Suprapubic skin (tissue), 4 donors: ENCODE results near the gene MALAT1.

Source experiments
- POLR2A ChIP-seq, 2 donors: fragments of 450-650 bp; IDR thresholded peaks; one replicate each; pipeline ENCODE4 v1.6.1; 2017; ENCODE audit warnings: antibody characterized with exemption in 2 of 2, mild to moderate bottlenecking in 2 of 2, moderate library complexity in 2 of 2
- POLR2AphosphoS5 ChIP-seq, 3 donors: sonication (generic); formaldehyde crosslinking; IDR thresholded peaks; one replicate each; pipeline ENCODE4 v1.6.1; 2017; ENCODE audit warnings: antibody characterized with exemption in 3 of 3
- TF ChIP-seq, protein P1 (sequence below), 2 donors: fragments of 200-600 bp in 1 of 2; fragments of 450-650 bp in 1 of 2; sonication (generic) in 1 of 2; IDR thresholded peaks; one replicate each; pipeline ENCODE4 v1.5.1; 2016 to 2019; ENCODE audit warnings: antibody characterized with exemption in 2 of 2, mild to moderate bottlenecking in 1 of 2, moderate library complexity in 1 of 2

DNA sequence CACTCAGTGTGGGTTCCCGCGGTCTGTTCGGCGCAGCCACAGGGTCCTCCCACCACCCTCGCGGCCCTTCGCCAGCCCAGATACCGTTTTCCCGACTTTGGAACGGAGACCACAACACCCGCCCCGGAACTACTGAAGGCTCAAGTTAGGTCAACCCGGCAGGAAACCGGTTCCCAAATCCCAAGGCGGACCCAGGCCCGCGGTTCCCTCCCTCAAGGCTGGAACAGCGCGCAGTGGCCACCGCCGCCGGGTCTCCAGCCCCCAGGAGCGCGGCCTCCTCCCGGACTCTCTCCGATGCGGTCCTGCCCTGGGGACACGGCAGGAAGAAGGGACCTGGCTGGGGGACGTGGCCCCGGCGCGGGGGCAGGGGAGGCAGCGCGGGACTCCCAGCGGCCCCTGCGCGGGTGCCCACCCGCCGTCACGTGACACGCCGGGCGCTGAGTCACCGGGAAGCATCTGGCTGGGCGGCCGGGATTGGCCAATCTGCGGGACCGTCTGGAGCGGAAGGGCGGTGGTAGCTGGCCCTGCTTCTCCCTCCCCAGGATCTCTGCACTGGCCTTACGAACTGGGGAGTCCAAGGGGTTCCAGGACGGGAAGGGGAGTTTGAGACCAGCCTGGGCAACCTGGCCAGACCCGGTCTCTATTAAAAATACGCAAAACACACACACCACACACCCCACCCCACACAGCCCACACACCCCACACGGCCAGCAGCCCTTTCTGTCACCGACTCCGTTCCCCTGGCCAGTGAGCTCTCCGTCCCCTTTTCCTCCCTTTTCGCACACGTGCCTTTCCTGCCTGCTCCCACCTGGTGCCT lies 21.5 kb upstream of the MALAT1 start:
- TF ChIP-seq POLR2A (IDR thresholded peaks at IDR 0.05) (peak; percentile 74 to 95), POLR2AphosphoS5 (IDR thresholded peaks at IDR 0.05) (peak; percentile 26 to 93 (median 91))
- TF ChIP-seq, protein P1, sequence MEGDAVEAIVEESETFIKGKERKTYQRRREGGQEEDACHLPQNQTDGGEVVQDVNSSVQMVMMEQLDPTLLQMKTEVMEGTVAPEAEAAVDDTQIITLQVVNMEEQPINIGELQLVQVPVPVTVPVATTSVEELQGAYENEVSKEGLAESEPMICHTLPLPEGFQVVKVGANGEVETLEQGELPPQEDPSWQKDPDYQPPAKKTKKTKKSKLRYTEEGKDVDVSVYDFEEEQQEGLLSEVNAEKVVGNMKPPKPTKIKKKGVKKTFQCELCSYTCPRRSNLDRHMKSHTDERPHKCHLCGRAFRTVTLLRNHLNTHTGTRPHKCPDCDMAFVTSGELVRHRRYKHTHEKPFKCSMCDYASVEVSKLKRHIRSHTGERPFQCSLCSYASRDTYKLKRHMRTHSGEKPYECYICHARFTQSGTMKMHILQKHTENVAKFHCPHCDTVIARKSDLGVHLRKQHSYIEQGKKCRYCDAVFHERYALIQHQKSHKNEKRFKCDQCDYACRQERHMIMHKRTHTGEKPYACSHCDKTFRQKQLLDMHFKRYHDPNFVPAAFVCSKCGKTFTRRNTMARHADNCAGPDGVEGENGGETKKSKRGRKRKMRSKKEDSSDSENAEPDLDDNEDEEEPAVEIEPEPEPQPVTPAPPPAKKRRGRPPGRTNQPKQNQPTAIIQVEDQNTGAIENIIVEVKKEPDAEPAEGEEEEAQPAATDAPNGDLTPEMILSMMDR (IDR thresholded peaks at IDR 0.05): no peak
